Astrocyte (in vitro differentiated cells and primary cell): ENCODE measurements around the gene ABCF2. TPM values are rescaled to one million over a fixed set of nuclear protein-coding genes. Genes with fewer than 3 reads are reported as not detected.

Experiments used
- DNase-seq: peaks from one replicate; pipeline ENCODE4 v3.0.0-alpha.2; 2010; ENCODE audit warnings: low read depth
- FAIRE-seq: peaks from 2 replicates; lab custom pipeline; 2011; peaks lifted over from hg19 to GRCh38; lab: Jason Lieb, UNC
- H2AFZ ChIP-seq: 2 replicates; pipeline ENCODE4 v1.6.0; 2012; ENCODE audit warnings: low read depth, low read length, inconsistent platforms
- H3K27ac ChIP-seq: 2 replicates; pipeline ENCODE4 v1.5.1; 2011; ENCODE audit warnings: low read depth, low read length, inconsistent platforms
- H3K27me3 ChIP-seq: 2 replicates; pipeline ENCODE4 v1.6.0; 2011; ENCODE audit warnings: low read length, inconsistent platforms; ENCODE audit not compliant: insufficient read depth
- H3K36me3 ChIP-seq: 2 replicates; pipeline ENCODE4 v1.5.1; 2011; ENCODE audit warnings: low read length, inconsistent platforms; ENCODE audit not compliant: insufficient read depth
- H3K4me1 ChIP-seq: 2 replicates; pipeline ENCODE4 v1.5.1; 2011; ENCODE audit warnings: low read length, inconsistent platforms; ENCODE audit not compliant: insufficient read depth
- H3K4me2 ChIP-seq: 2 replicates; pipeline ENCODE4 v1.6.0; 2012; ENCODE audit warnings: low read length, inconsistent platforms
- H3K4me3 ChIP-seq: 2 replicates; pipeline ENCODE4 v1.5.1; 2011; ENCODE audit warnings: low read depth, mild to moderate bottlenecking, low read length, inconsistent platforms; ENCODE audit not compliant: insufficient read depth
- H3K79me2 ChIP-seq: 2 replicates; pipeline ENCODE4 v1.6.0; 2012; ENCODE audit warnings: mild to moderate bottlenecking, low read length, inconsistent platforms; ENCODE audit not compliant: insufficient read depth
- H3K9ac ChIP-seq: 2 replicates; pipeline ENCODE4 v1.6.0; 2012; ENCODE audit warnings: mild to moderate bottlenecking, low read length, inconsistent platforms
- H3K9me3 ChIP-seq: 2 replicates; pipeline ENCODE4 v1.5.1; 2012; ENCODE audit warnings: low read depth, mild to moderate bottlenecking, low read length, inconsistent platforms; ENCODE audit not compliant: insufficient read depth
- H4K20me1 ChIP-seq: 2 replicates; pipeline ENCODE4 v1.6.0; 2012; ENCODE audit warnings: low read length, inconsistent platforms; ENCODE audit not compliant: insufficient read depth
- H3K27ac Mint-ChIP-seq: one replicate; pipeline ENCODE4 v1.8.0; 2021; ENCODE audit warnings: mild to moderate bottlenecking, mixed read lengths; ENCODE audit not compliant: unreplicated experiment
- H3K27me3 Mint-ChIP-seq: one replicate; pipeline ENCODE4 v1.8.0; 2021; ENCODE audit warnings: low read depth, mixed read lengths; ENCODE audit not compliant: unreplicated experiment
- H3K36me3 Mint-ChIP-seq: one replicate; pipeline ENCODE4 v1.8.0; 2021; ENCODE audit warnings: low read depth, mixed read lengths; ENCODE audit not compliant: unreplicated experiment
- H3K4me1 Mint-ChIP-seq: one replicate; pipeline ENCODE4 v1.8.0; 2021; ENCODE audit warnings: low read depth, mixed read lengths; ENCODE audit not compliant: unreplicated experiment
- H3K4me3 Mint-ChIP-seq: one replicate; pipeline ENCODE4 v1.8.0; 2021; ENCODE audit warnings: mild to moderate bottlenecking, moderate library complexity, mixed read lengths; ENCODE audit not compliant: unreplicated experiment
- H3K9me3 Mint-ChIP-seq: one replicate; pipeline ENCODE4 v1.8.0; 2021; ENCODE audit warnings: mild to moderate bottlenecking, mixed read lengths; ENCODE audit not compliant: unreplicated experiment
- CTCF ChIP-seq: IDR thresholded peaks from 2 replicates; pipeline ENCODE4 v1.5.1; 2011; ENCODE audit warnings: low read depth, mild to moderate bottlenecking, inconsistent platforms, low read length, moderate library complexity; ENCODE audit not compliant: insufficient read depth
- EZH2 ChIP-seq: IDR thresholded peaks from 2 replicates; pipeline ENCODE4 v1.6.1; 2012; ENCODE audit warnings: mild to moderate bottlenecking, low read length, inconsistent platforms; ENCODE audit not compliant: insufficient read depth
- total RNA-seq: library from RNA; stranded (reverse); gene quantifications from 2 replicates; pipeline ENCODE4 v1.2.1, GENCODE V29; 2021

Gene ABCF2
- total RNA-seq, 1 donor from 2014 or later = 53.2 TPM

DNA sequence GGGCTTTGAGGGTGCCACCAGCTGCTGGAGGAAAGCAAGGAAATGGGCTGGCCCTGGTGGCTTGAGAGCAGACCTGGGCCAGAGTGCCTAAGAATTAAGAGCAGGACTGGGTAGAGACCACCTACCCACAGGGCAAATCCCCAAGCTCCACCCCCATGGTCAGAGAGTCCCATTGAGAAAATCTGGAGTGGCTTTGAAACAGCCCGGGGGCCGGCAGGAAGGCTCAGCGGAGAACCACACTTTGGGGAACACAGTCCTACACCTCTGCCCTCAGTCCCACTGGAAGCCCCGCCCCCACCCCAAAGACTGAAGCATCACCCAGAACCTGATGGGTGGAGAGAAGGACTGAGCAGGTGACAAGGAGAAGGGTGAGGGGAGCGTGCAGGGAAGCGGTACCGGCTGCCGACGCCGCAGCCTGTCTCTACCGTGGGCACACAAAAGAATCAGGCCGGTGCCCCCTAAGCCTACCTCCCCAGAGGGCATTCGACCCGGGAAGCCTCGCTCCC, 17.9 kb upstream of the ABCF2 start:
- no peaks in the 10 kb centered on the region for H3K27me3 Mint-ChIP-seq
- H3K79me2 ChIP-seq = peaks cover 26% of the 10 kb centered on the region
- H3K4me1 ChIP-seq = peaks cover 39% of the 10 kb centered on the region
- H3K4me1 Mint-ChIP-seq = peaks cover 9% of the 10 kb centered on the region
- no peak overlapping the region for H3K27ac Mint-ChIP-seq
- H4K20me1 ChIP-seq = peaks cover 69% of the 10 kb centered on the region
- H3K4me3 ChIP-seq = no peak overlapping the region
- peaks cover 11% of the 10 kb centered on the region for H3K36me3 Mint-ChIP-seq
- H3K9me3 ChIP-seq = no peaks in the 10 kb centered on the region
- FAIRE-seq (no peak), DNase-seq (no peak)
- no peak overlapping the region for H2AFZ ChIP-seq
- H3K4me2 ChIP-seq = peak overlapping the region; percentile 90
- H3K36me3 ChIP-seq = peaks cover 14% of the 10 kb centered on the region
- peak overlapping the region; percentile 62 for H3K4me3 Mint-ChIP-seq
- TF ChIP-seq CTCF (no peak), EZH2 (no peak)
- peak overlapping the region; percentile 44 for H3K9ac ChIP-seq
- no peaks in the 10 kb centered on the region for H3K9me3 Mint-ChIP-seq
- no peak overlapping the region for H3K27ac ChIP-seq
- H3K27me3 ChIP-seq = no peaks in the 10 kb centered on the region

- H2AFZ ChIP-seq = no peak overlapping the region
- H3K36me3 Mint-ChIP-seq = peaks cover 16% of the 10 kb centered on the region
- no peaks in the 10 kb centered on the region for H3K9me3 ChIP-seq
- DNase-seq (no peak), FAIRE-seq (no peak)
- H3K27ac ChIP-seq = no peak overlapping the region
- peaks cover 31% of the 10 kb centered on the region for H3K79me2 ChIP-seq
- peaks cover 20% of the 10 kb centered on the region for H3K36me3 ChIP-seq
- peaks cover 8% of the 10 kb centered on the region for H3K4me1 Mint-ChIP-seq
- no peaks in the 10 kb centered on the region for H3K27me3 ChIP-seq
- no peak overlapping the region for H3K27ac Mint-ChIP-seq
- no peak overlapping the region for H3K4me3 ChIP-seq
- no peaks in the 10 kb centered on the region for H3K9me3 Mint-ChIP-seq
- peaks cover 35% of the 10 kb centered on the region for H3K4me1 ChIP-seq
- TF ChIP-seq EZH2 (no peak), CTCF (peak; percentile 93)
- H3K4me2 ChIP-seq = peak overlapping the region; percentile 90
- peaks cover 75% of the 10 kb centered on the region for H4K20me1 ChIP-seq
- H3K4me3 Mint-ChIP-seq = peak overlapping the region; percentile 62
- no peaks in the 10 kb centered on the region for H3K27me3 Mint-ChIP-seq
- no peak overlapping the region for H3K9ac ChIP-seq
These were observed 17.3 kb upstream of the ABCF2 start for GRCh38 chr7:151244196-151244840.
